AG09319 (cell line): ENCODE data around the gene GPHN.
"Not testable (repeated sequence)": the region's sequence is repeated elsewhere in the genome, so short reads cannot be mapped to it uniquely, and the experiment has no call there.

ENCODE experiments used
- DNase-seq: peaks from one replicate; pipeline ENCODE4 v3.0.0-alpha.2; 2010; ENCODE audit warnings: low read depth; ENCODE audit errors: extremely low read depth
- CTCF ChIP-seq: IDR thresholded peaks from 2 replicates; pipeline ENCODE4 v1.5.1; 2011; ENCODE audit warnings: low read depth, mild to moderate bottlenecking, inconsistent platforms, low read length, moderate library complexity

The GPHN gene

GRCh38 chr14:67050896-67051295 is 542.9 kb downstream of the GPHN start:
- no peak for TF ChIP-seq CTCF
- DNase-seq, result no peak

GRCh38 chr14:67056684-67057083 is 548.7 kb downstream of the GPHN start:
- TF ChIP-seq CTCF, result no peak
- no peak for DNase-seq

- no peak for DNase-seq
- no peak for TF ChIP-seq CTCF
Measured at GRCh38 chr14:67059596-67059995, 551.6 kb downstream of the GPHN start.

- DNase-seq, result no peak
- no peak for TF ChIP-seq CTCF
Measured at GRCh38 chr14:67060546-67060945, 552.6 kb downstream of the GPHN start.

GRCh38 chr14:67067070-67067814 is 559.3 kb downstream of the GPHN start:
- DNase-seq, result not testable (repeated sequence)

GRCh38 chr14:67068251-67068650 is 560.3 kb downstream of the GPHN start:
- TF ChIP-seq CTCF, result no peak

GRCh38 chr14:67071506-67071905 is 563.6 kb downstream of the GPHN start:
- no peak for TF ChIP-seq CTCF
- DNase-seq, result no peak

More at GRCh38 chr14:67068251-67068650, 560.3 kb downstream of the GPHN start:
- DNase-seq, result no peak

- DNase-seq, result no peak
- no peak for TF ChIP-seq CTCF
Measured at GRCh38 chr14:67077921-67078320, 570.0 kb downstream of the GPHN start.
